T-helper 2 cell treated with Interferon-gamma antibody and Interleukin-4, amounts not matched to agents 5 μg/mL and 100 μg/mL, for 36 hours (primary cell): Measurements from ENCODE around the gene PALB2.
"Not testable (repeated sequence)": the region's sequence is repeated elsewhere in the genome, so short reads cannot be mapped to it uniquely, and the experiment has no call there.

Source experiments
- DNase-seq: peaks from one replicate; pipeline ENCODE4 v3.0.0; 2021; ENCODE audit warnings: low spot score
- H3K27ac Mint-ChIP-seq: one replicate; pipeline ENCODE4 v1.8.0; 2021; ENCODE audit warnings: mild to moderate bottlenecking, mixed read lengths
- H3K27me3 Mint-ChIP-seq: one replicate; pipeline ENCODE4 v1.8.0; 2021; ENCODE audit warnings: low read depth, mixed read lengths
- H3K36me3 Mint-ChIP-seq: one replicate; pipeline ENCODE4 v1.8.0; 2021; ENCODE audit warnings: low read depth, mixed read lengths
- H3K4me1 Mint-ChIP-seq: one replicate; pipeline ENCODE4 v1.8.0; 2021; ENCODE audit warnings: low read depth, mixed read lengths
- H3K4me3 Mint-ChIP-seq: one replicate; pipeline ENCODE4 v1.8.0; 2022; ENCODE audit warnings: mild to moderate bottlenecking, moderate library complexity, mixed read lengths
- H3K9me3 Mint-ChIP-seq: one replicate; pipeline ENCODE4 v1.8.0; 2021; ENCODE audit warnings: mixed read lengths

PALB2 gene

DNA sequence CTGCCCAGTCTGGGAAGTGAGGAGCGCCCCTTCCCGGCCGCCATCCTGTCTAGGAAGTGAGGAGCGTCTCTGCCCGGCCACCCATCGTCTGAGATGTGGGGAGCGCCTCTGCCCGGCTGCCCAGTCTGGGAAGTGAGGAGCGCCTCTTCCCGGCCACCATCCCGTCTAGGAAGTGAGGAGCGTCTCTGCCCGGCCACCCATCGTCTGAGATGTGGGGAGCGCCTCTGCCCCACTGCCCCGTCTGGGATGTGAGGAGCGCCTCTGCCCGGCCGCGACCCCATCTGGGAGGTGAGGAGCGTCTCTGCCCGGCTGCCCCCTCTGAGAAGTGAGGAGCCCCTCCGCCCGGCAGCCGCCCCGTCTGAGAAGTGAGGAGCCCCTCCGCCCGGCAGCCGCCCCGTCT is 57.8 kb downstream of the PALB2 start:
- not testable (repeated sequence) for H3K4me1 Mint-ChIP-seq, H3K27me3 Mint-ChIP-seq, H3K9me3 Mint-ChIP-seq, H3K4me3 Mint-ChIP-seq, DNase-seq, H3K27ac Mint-ChIP-seq
- peaks cover 37% of the 10 kb centered on the region for H3K36me3 Mint-ChIP-seq

- H3K36me3 Mint-ChIP-seq: peaks cover 37% of the 10 kb centered on the region
- no peak overlapping the region for H3K4me3 Mint-ChIP-seq
- no peak overlapping the region for H3K27ac Mint-ChIP-seq
- no peak for DNase-seq
- no peaks in the 10 kb centered on the region for H3K4me1 Mint-ChIP-seq
- no peaks in the 10 kb centered on the region for H3K9me3 Mint-ChIP-seq
- no peaks in the 10 kb centered on the region for H3K27me3 Mint-ChIP-seq
These were observed 59.3 kb downstream of the PALB2 start for GRCh38 chr16:23581764-23582163.

DNA sequence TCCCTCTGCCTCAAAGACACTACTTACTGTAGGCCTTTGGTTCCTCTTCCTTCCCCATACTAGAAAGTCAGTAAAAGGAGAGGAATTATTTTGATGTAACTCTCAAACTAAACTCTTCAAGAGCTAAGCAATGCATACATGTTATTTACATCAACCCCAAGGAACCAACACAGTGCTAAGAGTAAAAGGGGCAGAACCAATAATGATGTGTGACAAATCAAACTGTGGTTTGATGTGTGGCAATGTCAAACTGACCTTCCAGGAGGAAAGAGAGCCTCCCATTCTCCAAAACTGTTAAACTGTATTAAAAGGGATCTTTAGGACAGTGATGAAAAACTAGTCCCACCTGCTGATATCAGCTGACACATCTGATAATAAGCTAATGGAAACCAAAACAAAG is 60.7 kb downstream of the PALB2 start:
- no peaks in the 10 kb centered on the region for H3K27me3 Mint-ChIP-seq
- H3K9me3 Mint-ChIP-seq: no peaks in the 10 kb centered on the region
- no peak overlapping the region for H3K27ac Mint-ChIP-seq
- H3K36me3 Mint-ChIP-seq: peaks cover 34% of the 10 kb centered on the region
- H3K4me3 Mint-ChIP-seq: no peak overlapping the region
- DNase-seq: no peak
- H3K4me1 Mint-ChIP-seq: no peaks in the 10 kb centered on the region

DNA sequence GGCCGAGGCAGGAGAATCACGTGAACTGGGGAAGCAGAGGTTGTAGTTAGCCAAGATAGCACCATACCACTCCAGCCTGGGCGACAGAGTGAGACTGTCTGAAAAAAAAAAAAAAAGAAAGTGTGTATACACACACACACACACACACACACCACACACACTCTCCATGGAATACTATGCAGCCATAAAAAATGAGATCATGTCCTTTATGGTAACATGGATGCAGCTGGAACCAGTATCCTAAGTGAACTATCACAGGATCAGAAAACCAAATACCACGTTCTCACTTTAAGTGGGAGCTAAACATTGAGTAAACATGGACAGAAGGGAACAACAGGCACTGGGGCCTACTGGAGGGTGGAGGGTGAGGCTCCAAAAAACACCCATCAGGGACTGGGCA is 61.7 kb downstream of the PALB2 start:
- Mint-ChIP-seq H3K36me3 (peaks cover 26% of the 10 kb centered on the region), H3K4me1 (no peaks in the 10 kb centered on the region), H3K4me3 (no peak overlapping the region), H3K27ac (no peak overlapping the region), H3K27me3 (no peaks in the 10 kb centered on the region), H3K9me3 (no peaks in the 10 kb centered on the region)
- DNase-seq: no peak

DNA sequence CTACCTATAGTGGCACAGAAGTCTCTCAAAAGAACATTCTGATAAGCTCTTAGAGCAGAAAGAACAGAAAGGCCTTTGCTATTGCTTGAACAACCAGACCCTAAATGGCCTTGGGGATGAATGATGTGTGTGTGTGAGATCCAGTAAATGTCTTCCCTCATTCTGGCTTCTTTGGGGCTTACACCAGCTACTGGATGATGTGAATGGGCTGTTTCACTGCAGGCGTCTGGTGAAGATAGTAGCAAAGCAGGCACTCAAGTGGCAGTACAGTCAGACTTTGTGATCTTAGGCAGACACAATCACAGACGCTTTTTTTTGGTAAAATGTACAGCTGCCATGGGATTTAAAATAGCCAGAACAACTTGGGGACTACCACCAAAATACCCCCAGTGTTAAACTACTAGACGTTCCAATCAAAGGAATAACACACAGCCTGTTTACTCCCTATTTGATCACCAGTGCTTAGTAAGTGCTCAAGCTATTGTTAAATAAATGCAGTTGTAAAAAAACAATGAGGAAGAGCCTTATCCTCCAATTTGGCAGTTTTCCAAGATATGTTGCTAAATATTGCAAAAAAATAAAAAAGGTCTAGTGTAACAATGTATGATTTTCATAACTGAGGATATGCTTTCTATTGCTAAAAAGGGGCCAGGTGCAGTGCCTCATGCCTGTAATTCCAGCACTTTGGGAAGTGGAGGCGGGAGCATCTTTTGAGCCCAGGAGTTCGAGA is 62.8 kb downstream of the PALB2 start:
- H3K27ac Mint-ChIP-seq: no peak overlapping the region
- DNase-seq: no peak
- no peak overlapping the region for H3K4me3 Mint-ChIP-seq
- peaks cover 21% of the 10 kb centered on the region for H3K36me3 Mint-ChIP-seq
- no peaks in the 10 kb centered on the region for H3K27me3 Mint-ChIP-seq
- no peaks in the 10 kb centered on the region for H3K4me1 Mint-ChIP-seq
- H3K9me3 Mint-ChIP-seq: no peaks in the 10 kb centered on the region

- Mint-ChIP-seq H3K4me1 (no peaks in the 10 kb centered on the region), H3K36me3 (peaks cover 17% of the 10 kb centered on the region)
These were observed 63.6 kb downstream of the PALB2 start for GRCh38 chr16:23577493-23577892.

GRCh38 chr16:23575834-23576233 is 65.3 kb downstream of the PALB2 start:
- Mint-ChIP-seq H3K9me3 (no peaks in the 10 kb centered on the region), H3K27ac (no peak overlapping the region), H3K36me3 (peaks cover 16% of the 10 kb centered on the region), H3K27me3 (no peaks in the 10 kb centered on the region), H3K4me3 (no peak overlapping the region), H3K4me1 (no peaks in the 10 kb centered on the region)
- no peak for DNase-seq

More at GRCh38 chr16:23577493-23577892, 63.6 kb downstream of the PALB2 start:
- Mint-ChIP-seq H3K9me3 (no peaks in the 10 kb centered on the region), H3K27ac (no peak overlapping the region), H3K4me3 (no peak overlapping the region), H3K27me3 (no peaks in the 10 kb centered on the region)
- DNase-seq: no peak

- Mint-ChIP-seq H3K4me3 (no peak overlapping the region), H3K27ac (no peak overlapping the region), H3K9me3 (no peaks in the 10 kb centered on the region), H3K36me3 (peaks cover 10% of the 10 kb centered on the region), H3K4me1 (no peaks in the 10 kb centered on the region), H3K27me3 (no peaks in the 10 kb centered on the region)
- no peak for DNase-seq
These were observed 67.3 kb downstream of the PALB2 start for GRCh38 chr16:23573817-23574216.

GRCh38 chr16:23572394-23572793 is 68.7 kb downstream of the PALB2 start:
- Mint-ChIP-seq H3K27me3 (no peaks in the 10 kb centered on the region), H3K4me1 (no peaks in the 10 kb centered on the region), H3K27ac (no peak overlapping the region), H3K4me3 (no peak overlapping the region), H3K9me3 (no peaks in the 10 kb centered on the region), H3K36me3 (peaks cover 15% of the 10 kb centered on the region)
- no peak for DNase-seq

DNA sequence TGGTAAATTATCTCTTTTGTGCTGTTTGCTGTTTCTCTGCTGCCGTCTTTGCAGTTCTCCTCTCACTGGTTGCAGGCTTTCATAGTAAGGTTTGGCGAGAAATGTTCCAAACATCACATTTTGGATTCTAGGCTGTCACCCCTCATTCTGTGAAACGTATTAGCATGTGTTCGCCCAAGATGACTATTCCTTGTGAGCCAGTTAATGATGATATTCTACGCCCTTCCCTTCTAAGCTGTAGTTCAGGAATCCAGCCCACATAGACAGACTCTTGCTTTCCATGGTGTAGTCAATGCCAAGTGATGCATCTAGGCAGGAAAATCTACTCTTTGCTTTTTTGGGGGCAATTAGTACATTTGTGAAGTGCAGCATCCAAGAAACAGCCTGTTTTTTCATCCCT is 69.2 kb downstream of the PALB2 start:
- no peaks in the 10 kb centered on the region for H3K4me1 Mint-ChIP-seq
- H3K27ac Mint-ChIP-seq: no peak overlapping the region
- no peaks in the 10 kb centered on the region for H3K27me3 Mint-ChIP-seq
- no peak overlapping the region for H3K4me3 Mint-ChIP-seq
- H3K36me3 Mint-ChIP-seq: peaks cover 20% of the 10 kb centered on the region
- H3K9me3 Mint-ChIP-seq: no peaks in the 10 kb centered on the region
- no peak for DNase-seq

DNA sequence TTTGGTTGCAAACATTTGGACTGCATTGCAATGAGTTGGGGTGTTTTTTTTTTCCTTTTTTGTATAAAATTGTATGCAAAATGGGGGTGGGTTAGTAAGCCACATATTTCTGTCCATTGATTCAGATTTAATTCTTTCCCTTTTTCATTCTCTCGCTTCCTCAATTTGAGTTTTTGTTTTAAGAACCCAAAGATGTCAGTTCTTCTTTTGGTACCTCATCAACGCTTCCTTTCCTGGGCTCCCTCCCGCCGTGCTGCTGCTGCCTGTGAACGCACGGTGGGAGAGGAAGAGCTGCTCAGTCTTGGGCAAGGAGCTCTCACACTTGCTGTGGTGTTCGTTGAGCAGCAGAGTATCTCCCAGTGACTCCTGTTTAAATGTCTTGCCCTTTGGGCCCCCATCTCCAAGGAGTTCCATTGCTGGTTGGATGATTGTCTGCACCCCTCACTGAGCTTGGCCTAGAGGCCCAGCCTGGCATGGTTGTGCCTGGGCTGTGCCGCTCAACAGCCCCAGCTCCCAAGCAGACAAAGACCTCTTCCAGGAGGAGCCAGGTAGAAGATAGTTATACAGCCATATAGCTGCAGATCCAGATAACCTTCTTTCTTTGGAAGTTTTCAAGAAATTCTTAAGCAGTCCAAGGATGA is 70.0 kb downstream of the PALB2 start:
- Mint-ChIP-seq H3K27ac (no peak overlapping the region), H3K9me3 (no peaks in the 10 kb centered on the region), H3K4me1 (no peaks in the 10 kb centered on the region), H3K27me3 (no peaks in the 10 kb centered on the region), H3K4me3 (no peak overlapping the region), H3K36me3 (peaks cover 24% of the 10 kb centered on the region)
- DNase-seq: no peak

GRCh38 chr16:23567602-23568001 is 73.5 kb downstream of the PALB2 start:
- no peaks in the 10 kb centered on the region for H3K4me1 Mint-ChIP-seq
- peaks cover 48% of the 10 kb centered on the region for H3K36me3 Mint-ChIP-seq
- no peak overlapping the region for H3K4me3 Mint-ChIP-seq
- no peak for DNase-seq
- H3K27me3 Mint-ChIP-seq: no peaks in the 10 kb centered on the region
- H3K27ac Mint-ChIP-seq: no peak overlapping the region
- no peaks in the 10 kb centered on the region for H3K9me3 Mint-ChIP-seq

DNA sequence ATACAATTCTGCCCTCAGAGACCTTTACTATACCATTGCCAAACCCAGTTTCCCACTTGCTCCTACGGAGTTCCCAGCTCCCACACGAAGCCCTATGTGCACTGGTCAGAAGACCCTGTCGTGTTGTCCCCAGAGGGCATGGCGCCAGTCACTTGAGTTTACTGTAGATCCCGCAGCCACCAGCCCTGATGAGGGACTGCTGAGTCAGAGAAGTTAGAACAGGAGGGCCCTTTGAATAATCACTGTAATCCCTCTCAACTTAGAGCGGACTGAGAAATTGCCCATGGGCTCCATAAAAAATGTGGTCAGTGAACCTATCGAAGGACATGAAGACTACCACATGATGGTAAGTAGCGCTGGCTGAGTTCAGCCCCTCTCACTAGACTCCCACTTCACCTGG is 74.4 kb downstream of the PALB2 start:
- no peaks in the 10 kb centered on the region for H3K9me3 Mint-ChIP-seq
- H3K4me1 Mint-ChIP-seq: no peaks in the 10 kb centered on the region
- no peaks in the 10 kb centered on the region for H3K27me3 Mint-ChIP-seq
- H3K27ac Mint-ChIP-seq: no peak overlapping the region
- no peak for DNase-seq
- H3K36me3 Mint-ChIP-seq: peaks cover 55% of the 10 kb centered on the region
- H3K4me3 Mint-ChIP-seq: no peak overlapping the region

GRCh38 chr16:23564575-23565363 is 76.3 kb downstream of the PALB2 start:
- Mint-ChIP-seq H3K4me3 (no peak overlapping the region), H3K4me1 (peaks cover 7% of the 10 kb centered on the region), H3K27ac (no peak overlapping the region), H3K36me3 (peaks cover 60% of the 10 kb centered on the region), H3K27me3 (no peaks in the 10 kb centered on the region), H3K9me3 (no peaks in the 10 kb centered on the region)
- DNase-seq: no peak
